GM21619 (cell line): ENCODE measurements around the gene CACNG6.
"Not testable (repeated sequence)": the region's sequence is repeated elsewhere in the genome, so short reads cannot be mapped to it uniquely, and the experiment has no call there.

Source experiments
- ATAC-seq: cut with Tn5 transposase; IDR thresholded peaks from one replicate; pipeline ENCODE4 v1.9.1; 2021; ENCODE audit not compliant: unreplicated experiment

Gene CACNG6

DNA sequence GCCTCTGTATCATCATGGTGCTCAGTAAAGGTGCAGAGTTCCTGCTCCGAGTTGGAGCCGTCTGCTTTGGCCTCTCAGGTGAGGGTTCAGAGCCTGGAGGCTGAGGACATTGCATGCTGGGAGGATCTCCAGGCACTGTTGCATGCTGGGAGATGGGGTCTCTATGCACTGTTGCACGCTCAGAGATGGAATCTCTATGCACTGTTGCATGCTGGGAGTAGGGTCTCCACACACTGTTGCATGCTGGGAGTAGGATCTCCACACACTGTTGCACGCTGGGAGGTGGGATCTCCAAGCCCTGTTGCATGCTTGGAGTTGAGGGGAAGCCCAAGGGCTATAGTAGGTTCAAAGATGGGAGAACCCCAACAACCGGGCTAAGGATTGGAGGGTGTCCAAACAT is 8.3 kb downstream of the CACNG6 start:
- no peak for ATAC-seq

DNA sequence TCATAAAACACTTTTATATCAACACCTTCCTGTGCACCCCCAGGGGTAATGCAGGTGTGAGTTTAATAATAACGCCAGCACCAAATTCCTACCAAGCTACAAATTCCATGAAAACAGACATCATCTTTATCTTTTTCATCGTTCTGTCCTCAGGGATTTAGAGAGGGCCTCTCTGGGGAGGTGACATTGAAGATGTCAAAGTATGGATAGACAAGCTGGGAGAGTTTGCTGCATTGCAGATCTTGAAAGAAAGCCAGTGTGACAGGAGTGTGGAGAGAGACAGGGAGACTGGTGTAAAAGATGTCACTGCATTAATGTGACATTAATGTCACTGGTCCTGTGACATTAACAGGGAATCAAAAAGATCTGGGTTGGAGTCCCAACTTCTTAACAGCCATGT is 10.1 kb downstream of the CACNG6 start:
- no peak for ATAC-seq

DNA sequence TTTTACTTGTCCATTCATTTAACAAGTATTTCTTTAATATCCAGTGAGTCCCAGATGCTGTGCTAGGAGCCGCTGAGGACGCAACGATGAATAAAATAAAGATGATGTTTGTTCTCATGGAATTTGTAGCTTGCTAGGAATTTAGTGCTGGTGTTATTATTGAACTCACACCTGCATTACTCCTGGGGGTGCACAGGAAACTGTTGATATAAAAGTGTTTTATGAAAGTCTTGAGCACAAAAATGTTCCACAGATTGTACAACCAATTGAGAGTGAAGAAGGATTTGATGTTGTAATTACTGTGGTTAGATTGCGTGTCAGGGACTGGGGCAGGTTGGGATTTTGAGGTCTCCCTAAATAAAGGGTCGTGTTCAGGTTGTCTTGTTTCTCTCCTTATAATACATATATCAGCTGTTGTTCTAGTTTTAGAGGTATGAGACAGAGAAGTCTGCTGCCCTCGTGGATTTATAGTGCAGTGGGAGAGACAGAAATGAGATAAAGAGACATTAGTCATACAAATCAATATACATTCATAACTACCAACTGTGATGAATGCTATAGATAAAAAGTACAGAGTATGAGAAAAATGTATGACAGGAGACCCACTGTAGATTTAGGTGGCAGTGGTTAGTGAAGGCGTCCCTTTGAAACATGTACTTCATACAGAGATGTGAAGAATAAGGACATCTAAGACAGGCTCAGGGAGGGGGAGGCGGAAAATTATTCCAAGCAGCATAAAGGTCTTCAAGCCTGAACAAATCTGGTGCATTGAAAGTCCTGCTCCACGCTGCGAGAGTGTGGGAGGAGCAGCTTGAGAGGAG is 11.3 kb downstream of the CACNG6 start:
- no peak for ATAC-seq

- no peak for ATAC-seq
Measured at GRCh38 chr19:54009440-54009839, 18.0 kb downstream of the CACNG6 start.

DNA sequence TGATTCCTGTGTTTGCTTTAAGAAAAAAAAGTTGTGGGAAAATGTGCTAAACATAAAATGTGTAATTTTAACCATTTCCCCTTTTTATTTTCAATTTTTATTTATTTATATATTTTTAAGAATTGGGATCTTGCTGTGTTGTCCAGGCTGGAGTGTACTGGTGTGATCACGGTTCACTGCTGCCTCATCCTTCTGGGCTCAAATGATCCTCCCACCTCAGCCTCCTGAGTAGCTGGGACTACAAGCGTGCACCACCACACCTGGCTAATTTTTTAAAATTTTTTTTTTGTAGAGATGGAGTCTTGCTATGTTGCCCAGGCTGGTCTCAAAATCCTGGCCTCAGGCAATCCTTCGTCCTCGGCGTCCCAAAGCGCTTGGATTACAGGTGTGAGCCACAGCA is 19.0 kb downstream of the CACNG6 start:
- ATAC-seq: no peak

GRCh38 chr19:54011507-54012211 is 20.2 kb downstream of the CACNG6 start:
- no peak for ATAC-seq

DNA sequence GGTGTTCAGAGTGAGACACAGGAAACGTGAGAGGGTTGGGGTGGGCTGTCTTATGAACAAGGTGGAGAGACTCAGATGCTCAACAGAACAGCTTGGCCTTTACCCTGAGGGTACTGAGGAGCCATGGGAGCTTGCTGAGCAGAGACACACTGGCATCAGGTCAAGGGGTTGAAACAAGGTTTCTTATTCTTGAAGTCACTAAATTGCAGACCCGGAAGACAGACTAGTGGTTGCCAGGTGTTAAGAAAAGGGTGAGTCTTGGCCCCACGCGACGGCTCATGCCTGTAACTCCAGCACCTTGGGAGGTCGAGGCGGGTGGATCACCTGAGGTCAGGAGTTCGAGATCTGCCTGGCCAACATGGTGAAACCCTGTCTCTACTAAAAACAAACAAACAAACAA is 22.4 kb downstream of the CACNG6 start:
- no peak for ATAC-seq

DNA sequence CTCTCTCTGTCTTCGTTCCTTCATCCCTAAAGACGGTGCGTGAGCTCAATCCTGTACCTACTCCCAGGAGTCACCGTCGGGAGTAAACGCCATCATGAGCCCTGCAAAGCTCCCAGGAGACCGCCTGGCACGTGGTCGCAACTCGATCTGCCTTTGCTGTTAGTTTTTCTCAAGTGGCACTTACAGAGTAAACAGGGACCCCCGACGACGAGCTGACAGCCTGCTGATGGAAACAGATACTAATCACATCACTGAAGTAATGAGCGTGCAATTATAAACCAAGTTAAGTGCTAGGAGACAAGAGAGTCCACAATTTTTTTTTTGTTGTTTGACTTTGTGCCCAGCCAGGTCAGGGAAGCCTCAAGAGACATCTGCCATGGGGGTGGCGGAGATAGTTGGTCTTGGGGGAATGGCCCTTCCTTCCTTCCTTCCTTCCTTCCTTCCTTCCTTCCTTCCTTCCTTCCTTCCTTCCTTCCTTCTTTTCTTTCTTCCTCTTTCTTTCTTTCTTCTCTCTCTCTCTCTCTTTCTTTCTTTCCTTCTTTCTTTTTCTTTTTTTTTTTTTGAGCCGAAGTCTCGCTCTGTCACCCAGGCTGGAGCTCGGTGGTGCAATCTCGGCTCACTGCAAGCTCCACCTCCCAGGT is 23.6 kb downstream of the CACNG6 start:
- no peak for ATAC-seq

GRCh38 chr19:54017261-54017660 is 25.8 kb downstream of the CACNG6 start:
- no peak for ATAC-seq

GRCh38 chr19:54021363-54021762 is 29.9 kb downstream of the CACNG6 start:
- no peak for ATAC-seq

- ATAC-seq: no peak
Measured at GRCh38 chr19:54021932-54022331, 30.5 kb downstream of the CACNG6 start.

GRCh38 chr19:54023191-54023590 is 31.8 kb downstream of the CACNG6 start:
- no peak for ATAC-seq

DNA sequence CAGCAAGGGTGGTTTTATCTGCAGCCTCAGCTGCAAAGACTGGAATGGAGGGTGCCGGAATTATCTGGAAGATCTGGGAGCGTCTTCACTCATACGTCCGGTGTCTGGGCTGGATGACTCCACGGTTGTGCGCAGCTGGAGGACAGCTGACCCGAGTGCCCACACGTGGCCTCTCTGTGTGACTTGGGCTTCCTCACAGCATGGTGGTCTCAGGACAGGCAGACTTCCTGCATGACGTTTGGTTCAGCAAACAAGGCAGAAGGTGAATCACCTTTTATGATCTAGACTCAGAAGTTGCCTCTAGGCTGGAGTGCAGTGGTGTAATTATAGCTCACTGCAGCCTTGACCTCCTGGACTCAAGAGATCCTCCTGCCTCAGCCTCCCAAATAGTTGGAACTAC is 33.2 kb downstream of the CACNG6 start:
- no peak for ATAC-seq

DNA sequence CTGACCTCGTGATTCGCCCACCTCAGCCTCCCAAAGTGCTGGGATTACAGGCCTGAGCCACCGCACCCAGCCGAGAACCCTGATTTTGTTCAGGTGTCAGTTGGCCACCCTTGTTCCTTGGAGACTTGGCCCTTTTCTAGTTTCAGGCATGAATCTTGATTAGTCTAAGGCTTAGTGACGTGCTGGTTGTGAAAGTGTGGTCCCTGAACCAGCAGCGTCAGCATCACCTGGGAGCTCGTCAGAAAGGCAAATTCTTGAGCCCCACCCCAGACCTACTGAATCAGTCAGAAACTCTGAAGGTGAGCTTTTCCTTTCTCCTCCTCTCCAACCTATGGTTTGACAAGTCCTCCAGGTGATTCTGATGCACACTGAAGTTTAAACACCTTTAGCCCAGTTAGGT is 35.2 kb downstream of the CACNG6 start:
- no peak for ATAC-seq

- no peak for ATAC-seq
Measured at GRCh38 chr19:54029301-54029700, 37.9 kb downstream of the CACNG6 start.

- ATAC-seq: no peak
Measured at GRCh38 chr19:54029930-54030490, 38.6 kb downstream of the CACNG6 start.

DNA sequence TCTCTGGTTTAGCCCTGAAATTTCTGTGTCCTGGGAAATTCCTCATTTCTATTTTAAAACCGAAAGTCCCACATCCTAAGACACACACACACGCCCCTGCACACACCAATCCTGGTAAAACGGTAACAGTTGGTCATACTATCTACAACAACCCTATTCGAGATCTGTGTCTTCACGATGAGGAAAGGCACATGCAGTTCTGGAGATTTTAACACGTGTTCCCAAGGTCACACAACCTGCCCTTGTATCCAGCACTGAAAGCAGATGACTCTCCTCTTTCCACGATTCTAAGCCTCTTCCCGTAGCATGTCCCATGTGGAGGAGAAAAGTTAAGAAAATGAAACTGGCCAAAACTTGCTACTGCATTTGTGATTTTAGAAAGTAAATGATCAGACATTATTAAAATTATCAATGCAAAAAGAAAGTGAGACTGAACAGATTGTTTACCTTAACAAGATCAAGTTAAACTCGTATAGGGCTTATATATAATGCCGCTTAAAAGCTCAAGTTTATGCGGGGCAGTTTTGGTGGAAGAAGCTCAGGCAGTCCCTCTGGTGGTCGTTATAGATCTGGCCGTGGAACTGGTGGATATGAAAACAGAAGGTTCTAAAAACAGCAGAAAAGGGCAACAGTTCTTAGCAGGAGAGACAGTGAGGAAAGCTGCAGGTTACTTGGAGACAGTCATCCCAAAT is 39.6 kb downstream of the CACNG6 start:
- ATAC-seq: no peak

- no peak for ATAC-seq
Measured at GRCh38 chr19:54035215-54036178, 44.1 kb downstream of the CACNG6 start.

- not testable (repeated sequence) for ATAC-seq
Measured at GRCh38 chr19:54036542-54036941, 45.1 kb downstream of the CACNG6 start.

DNA sequence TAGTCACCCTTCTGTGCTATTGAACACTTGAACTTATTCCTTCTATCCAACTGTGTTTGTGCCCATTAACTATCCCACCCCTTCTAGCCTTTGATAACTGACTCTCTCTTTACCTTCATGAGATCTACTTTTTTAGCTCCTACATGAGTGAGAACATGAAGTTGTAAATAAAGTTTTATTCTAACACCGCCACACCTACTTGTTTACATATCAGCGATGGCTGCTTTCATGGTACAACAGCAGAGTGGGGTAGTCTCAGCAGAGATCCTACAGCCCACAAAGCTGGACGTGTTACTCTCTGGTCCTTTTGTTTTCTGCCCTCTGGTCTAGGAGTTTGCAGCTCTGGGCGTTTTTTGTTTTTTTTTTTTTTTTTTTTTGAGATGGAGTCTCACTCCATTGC is 48.6 kb downstream of the CACNG6 start:
- ATAC-seq: no peak
